Measurements from ENCODE around the gene HSD17B2.
A peak's percentile ranks its signal among the peaks of the same experiment; 100 is the strongest.

- TF ChIP-seq EZH2 (IDR thresholded peaks at IDR 0.05; ENCODE audit: low read length, unreplicated experiment) (no peak), CTCF (conservative IDR thresholded peaks at IDR 0.05; ENCODE audit: low read depth, low read length) (peak; percentile 47), EZH2phosphoT487 (IDR thresholded peaks at IDR 0.05; ENCODE audit: borderline replicate concordance, low read length) (no peak)
Measured at GRCh38 chr16:81994485-81994884, 40.6 kb upstream of the HSD17B2 start.
